Mucosa of stomach (tissue), 1 donor: ENCODE results near the gene NAPA.

Source experiments
- H3K27me3 ChIP-seq: one replicate; pipeline ENCODE4 v1.7.0; 2013; ENCODE audit warnings: mild to moderate bottlenecking, low read length; ENCODE audit not compliant: control insufficient read depth, insufficient read depth
- H3K36me3 ChIP-seq: one replicate; pipeline ENCODE4 v1.7.0; 2013; ENCODE audit warnings: low read length; ENCODE audit not compliant: control insufficient read depth, insufficient read depth
- H3K4me1 ChIP-seq: one replicate; pipeline ENCODE4 v1.7.0; 2013; ENCODE audit warnings: mild to moderate bottlenecking, low read length; ENCODE audit not compliant: control insufficient read depth, insufficient read depth
- H3K4me3 ChIP-seq: one replicate; pipeline ENCODE4 v1.7.0; 2013; ENCODE audit warnings: low read length
- H3K9ac ChIP-seq: one replicate; pipeline ENCODE4 v1.7.0; 2013; ENCODE audit warnings: mild to moderate bottlenecking, low read length, moderate library complexity
- H3K9me3 ChIP-seq: one replicate; pipeline ENCODE4 v1.7.0; 2013; ENCODE audit warnings: mild to moderate bottlenecking, low read length, moderate library complexity; ENCODE audit not compliant: control insufficient read depth
- donor health status: Pancreatic carcinoma.

The NAPA gene

GRCh38 chr19:47514869-47515588 lies at the start of gene NAPA:
Gene NAPA, minus strand, starts transcription at chr19:47515063. Its CDS starts 123 bp downstream, at chr19:47514940.
- Histone ChIP-seq H3K9me3 (no peaks in the 10 kb centered on the region), H3K4me1 (peaks cover 43% of the 10 kb centered on the region), H3K36me3 (no peaks in the 10 kb centered on the region), H3K27me3 (no peaks in the 10 kb centered on the region), H3K4me3 (peak within 1 kb of the TSS; percentile 96), H3K9ac (peak within 1 kb of the TSS; percentile 97)

GRCh38 chr19:47564081-47564480 lies 49.2 kb upstream of the NAPA start:
- Histone ChIP-seq H3K9ac (no peak overlapping the region), H3K27me3 (no peaks in the 10 kb centered on the region), H3K4me1 (peaks cover 22% of the 10 kb centered on the region), H3K36me3 (no peaks in the 10 kb centered on the region), H3K4me3 (no peak overlapping the region), H3K9me3 (no peaks in the 10 kb centered on the region)

- no peaks in the 10 kb centered on the region for H3K36me3 ChIP-seq
- no peak overlapping the region for H3K4me3 ChIP-seq
- no peaks in the 10 kb centered on the region for H3K9me3 ChIP-seq
- no peak overlapping the region for H3K9ac ChIP-seq
- no peaks in the 10 kb centered on the region for H3K27me3 ChIP-seq
- peaks cover 22% of the 10 kb centered on the region for H3K4me1 ChIP-seq
Observed at GRCh38 chr19:47561440-47562057, 46.7 kb upstream of the NAPA start.

GRCh38 chr19:47560999-47561398 lies 46.1 kb upstream of the NAPA start:
- H3K36me3 ChIP-seq = no peaks in the 10 kb centered on the region

GRCh38 chr19:47550129-47550528 lies 35.3 kb upstream of the NAPA start:
- H3K4me3 ChIP-seq = no peak overlapping the region
- peaks cover 10% of the 10 kb centered on the region for H3K27me3 ChIP-seq
- H3K9ac ChIP-seq = no peak overlapping the region
- no peaks in the 10 kb centered on the region for H3K4me1 ChIP-seq
- no peaks in the 10 kb centered on the region for H3K36me3 ChIP-seq
- no peaks in the 10 kb centered on the region for H3K9me3 ChIP-seq

More at GRCh38 chr19:47560999-47561398, 46.1 kb upstream of the NAPA start:
- Histone ChIP-seq H3K9me3 (no peaks in the 10 kb centered on the region), H3K4me1 (peaks cover 22% of the 10 kb centered on the region), H3K9ac (no peak overlapping the region), H3K27me3 (no peaks in the 10 kb centered on the region), H3K4me3 (no peak overlapping the region)

- no peaks in the 10 kb centered on the region for H3K9me3 ChIP-seq
- H3K4me3 ChIP-seq = no peak overlapping the region
- no peaks in the 10 kb centered on the region for H3K36me3 ChIP-seq
- peaks cover 18% of the 10 kb centered on the region for H3K27me3 ChIP-seq
- H3K4me1 ChIP-seq = no peaks in the 10 kb centered on the region
- no peak overlapping the region for H3K9ac ChIP-seq
Observed at GRCh38 chr19:47549261-47549862, 34.5 kb upstream of the NAPA start.

GRCh38 chr19:47547199-47547598 lies 32.3 kb upstream of the NAPA start:
- no peak overlapping the region for H3K9ac ChIP-seq
- H3K4me1 ChIP-seq = no peaks in the 10 kb centered on the region
- H3K27me3 ChIP-seq = peaks cover 21% of the 10 kb centered on the region
- no peaks in the 10 kb centered on the region for H3K36me3 ChIP-seq
- H3K9me3 ChIP-seq = no peaks in the 10 kb centered on the region
- H3K4me3 ChIP-seq = no peak overlapping the region

GRCh38 chr19:47545061-47545948 lies 30.4 kb upstream of the NAPA start:
- H3K4me1 ChIP-seq = no peaks in the 10 kb centered on the region
- no peaks in the 10 kb centered on the region for H3K36me3 ChIP-seq
- H3K4me3 ChIP-seq = no peak overlapping the region
- H3K27me3 ChIP-seq = peaks cover 21% of the 10 kb centered on the region
- no peak overlapping the region for H3K9ac ChIP-seq
- H3K9me3 ChIP-seq = no peaks in the 10 kb centered on the region

GRCh38 chr19:47544476-47544875 lies 29.6 kb upstream of the NAPA start:
- Histone ChIP-seq H3K36me3 (no peaks in the 10 kb centered on the region), H3K4me1 (no peaks in the 10 kb centered on the region), H3K9ac (no peak overlapping the region), H3K9me3 (no peaks in the 10 kb centered on the region), H3K4me3 (no peak overlapping the region), H3K27me3 (peaks cover 21% of the 10 kb centered on the region)

GRCh38 chr19:47544075-47544474 lies 29.2 kb upstream of the NAPA start:
- Histone ChIP-seq H3K4me1 (no peaks in the 10 kb centered on the region), H3K36me3 (no peaks in the 10 kb centered on the region), H3K9me3 (no peaks in the 10 kb centered on the region), H3K9ac (no peak overlapping the region), H3K4me3 (no peak overlapping the region), H3K27me3 (peaks cover 21% of the 10 kb centered on the region)

- no peaks in the 10 kb centered on the region for H3K36me3 ChIP-seq
- H3K9ac ChIP-seq = no peak overlapping the region
- H3K4me3 ChIP-seq = no peak overlapping the region
- no peaks in the 10 kb centered on the region for H3K4me1 ChIP-seq
- peaks cover 21% of the 10 kb centered on the region for H3K27me3 ChIP-seq
- no peaks in the 10 kb centered on the region for H3K9me3 ChIP-seq
Observed at GRCh38 chr19:47542030-47542475, 27.2 kb upstream of the NAPA start.
